DMS114 treated with DMSO at 0.1 percent for 48 hours (cell line): Measurements from ENCODE around the gene EXOSC9.

ENCODE experiments used
- DNase-seq: peaks from one replicate; lab custom pipeline; 2025; ENCODE audit not compliant: unreplicated experiment; lab: John Stamatoyannopoulos, UW

The EXOSC9 gene

GRCh38 chr4:121788896-121789295 is 12.2 kb upstream of the EXOSC9 start:
- DNase-seq: no peak

GRCh38 chr4:121789455-121789854 is 11.7 kb upstream of the EXOSC9 start:
- no peak for DNase-seq

- DNase-seq: no peak
Observed at GRCh38 chr4:121789960-121790829, 10.9 kb upstream of the EXOSC9 start.

GRCh38 chr4:121790976-121791375 is 10.1 kb upstream of the EXOSC9 start:
- DNase-seq: no peak

- DNase-seq: no peak
Observed at GRCh38 chr4:121791481-121791880, 9.6 kb upstream of the EXOSC9 start.

GRCh38 chr4:121792966-121793365 is 8.2 kb upstream of the EXOSC9 start:
- no peak for DNase-seq

- DNase-seq: no peak
Observed at GRCh38 chr4:121794505-121795188, 6.5 kb upstream of the EXOSC9 start.

- DNase-seq: no peak
Observed at GRCh38 chr4:121796283-121796682, 4.8 kb upstream of the EXOSC9 start.

GRCh38 chr4:121799208-121799823 is 1.8 kb upstream of the EXOSC9 start:
- DNase-seq: no peak

GRCh38 chr4:121799867-121800501 is 1.1 kb upstream of the EXOSC9 start:
- DNase-seq: no peak

- DNase-seq: no peak
Observed at GRCh38 chr4:121800638-121800960, 524 bp upstream of the EXOSC9 start.

- DNase-seq: no peak
Observed at GRCh38 chr4:121801715-121802075, 572 bp downstream of the EXOSC9 start.

GRCh38 chr4:121806411-121806810 is 5.3 kb downstream of the EXOSC9 start:
- no peak for DNase-seq

GRCh38 chr4:121811122-121811521 is 10.0 kb downstream of the EXOSC9 start:
- no peak for DNase-seq

GRCh38 chr4:121814756-121815155 is 13.6 kb downstream of the EXOSC9 start:
- no peak for DNase-seq

- DNase-seq: no peak
Observed at GRCh38 chr4:121817006-121817405, 15.9 kb downstream of the EXOSC9 start.

- DNase-seq: no peak
Observed at GRCh38 chr4:121817701-121818100, 16.6 kb downstream of the EXOSC9 start.

GRCh38 chr4:121818215-121818614 is 17.1 kb downstream of the EXOSC9 start:
- no peak for DNase-seq

- DNase-seq: no peak
Observed at GRCh38 chr4:121819216-121819965, 18.3 kb downstream of the EXOSC9 start.

- DNase-seq: no peak
Observed at GRCh38 chr4:121822047-121822446, 20.9 kb downstream of the EXOSC9 start.
